Neuron (in vitro differentiated cells): ENCODE results near the gene CCDC54.
"Not testable (repeated sequence)": the region's sequence is repeated elsewhere in the genome, so short reads cannot be mapped to it uniquely, and the experiment has no call there.

Experiments used
- H2AFZ ChIP-seq: one replicate; pipeline ENCODE4 v1.6.1; 2013; ENCODE audit warnings: low read depth, mild to moderate bottlenecking, inconsistent platforms, low read length, moderate library complexity
- H3K27me3 ChIP-seq: one replicate; pipeline ENCODE4 v1.6.1; 2013; ENCODE audit warnings: low read length; ENCODE audit not compliant: insufficient read depth
- H3K36me3 ChIP-seq: one replicate; pipeline ENCODE4 v1.6.1; 2013; ENCODE audit warnings: low read length; ENCODE audit not compliant: insufficient read depth
- H3K4me1 ChIP-seq: one replicate; pipeline ENCODE4 v1.6.1; 2013; ENCODE audit warnings: low read length; ENCODE audit not compliant: insufficient read depth
- H3K4me3 ChIP-seq: 2 replicates; pipeline ENCODE4 v1.5.1; 2013; ENCODE audit warnings: mild to moderate bottlenecking, low read length, moderate library complexity
- H3K9me3 ChIP-seq: one replicate; pipeline ENCODE4 v1.6.1; 2013; ENCODE audit warnings: low read length

Gene CCDC54

DNA sequence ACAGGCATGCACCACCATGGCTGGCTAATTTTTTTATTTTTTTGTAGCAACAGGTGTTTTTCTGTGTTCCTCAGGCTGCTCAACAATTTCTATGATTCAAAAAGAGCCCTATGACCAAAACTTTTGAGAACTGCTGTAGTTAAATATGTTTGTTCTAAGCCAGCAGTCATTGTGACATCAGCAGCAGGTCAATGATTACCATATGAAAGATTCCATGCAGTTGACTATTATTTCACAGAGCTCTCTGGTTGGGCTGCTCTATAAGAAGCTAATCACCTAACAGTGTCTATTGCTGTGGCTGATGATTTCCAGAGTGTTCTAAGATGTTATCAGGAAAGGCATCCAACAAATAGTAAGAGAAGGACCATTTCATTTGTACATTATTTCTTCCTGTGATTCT is at the start of gene CCDC54:
Gene CCDC54, plus strand, starts transcription at position 289 of the 400 bp plus-strand sequence. CDS start 149 bp downstream, outside the sequence.
- Histone ChIP-seq H3K36me3 (no peaks in the 10 kb centered on the region), H2AFZ (no peak within 1 kb of the TSS), H3K27me3 (no peaks in the 10 kb centered on the region), H3K9me3 (no peaks in the 10 kb centered on the region), H3K4me3 (no peak within 1 kb of the TSS), H3K4me1 (no peaks in the 10 kb centered on the region)

DNA sequence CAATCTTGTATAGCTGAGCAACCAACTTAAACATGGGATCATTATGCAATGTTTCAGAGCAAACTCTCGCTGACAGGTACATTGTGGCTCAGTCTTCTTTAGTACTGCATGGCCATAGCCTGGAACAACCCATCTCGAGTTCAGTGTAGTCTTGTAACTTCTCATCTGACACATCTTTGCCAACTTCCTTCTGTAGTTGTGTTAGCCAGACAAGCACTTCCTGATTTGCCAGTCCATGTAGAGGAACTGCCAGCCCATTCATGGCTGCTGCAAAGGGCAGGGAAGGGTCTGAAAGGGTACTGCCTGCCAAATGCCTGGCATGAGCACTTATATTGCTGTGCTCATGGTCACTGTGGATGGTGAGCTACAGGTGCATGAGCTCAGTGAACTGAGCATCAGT is 49.2 kb upstream of the CCDC54 start:
- H2AFZ ChIP-seq = no peak overlapping the region
- no peaks in the 10 kb centered on the region for H3K36me3 ChIP-seq
- no peak overlapping the region for H3K4me3 ChIP-seq
- H3K4me1 ChIP-seq = no peaks in the 10 kb centered on the region
- no peaks in the 10 kb centered on the region for H3K9me3 ChIP-seq
- no peaks in the 10 kb centered on the region for H3K27me3 ChIP-seq

- no peak overlapping the region for H2AFZ ChIP-seq
- no peaks in the 10 kb centered on the region for H3K4me1 ChIP-seq
- H3K9me3 ChIP-seq = no peaks in the 10 kb centered on the region
- no peaks in the 10 kb centered on the region for H3K27me3 ChIP-seq
- H3K4me3 ChIP-seq = no peak overlapping the region
- no peaks in the 10 kb centered on the region for H3K36me3 ChIP-seq
These were observed 48.2 kb upstream of the CCDC54 start for GRCh38 chr3:107329088-107329487.

DNA sequence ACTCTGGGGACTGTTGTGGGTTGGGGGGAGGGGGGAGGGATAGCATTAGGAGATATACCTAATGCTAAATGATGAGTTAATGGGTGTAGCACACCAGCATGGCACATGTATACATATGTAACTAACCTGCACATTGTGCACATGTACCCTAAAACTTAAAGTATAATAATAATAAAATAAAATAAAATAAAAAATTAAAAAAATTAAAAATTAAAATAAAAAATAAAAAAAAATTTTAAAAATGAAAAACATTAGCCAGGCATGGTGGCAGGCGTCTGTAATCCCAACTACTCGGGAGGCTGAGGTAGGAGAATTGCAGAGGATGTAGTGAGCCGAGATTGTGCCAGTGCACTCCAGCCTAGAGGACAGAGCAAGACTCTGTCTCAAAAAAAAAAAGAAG is 37.5 kb upstream of the CCDC54 start:
- H3K4me1 ChIP-seq, H3K36me3 ChIP-seq, H2AFZ ChIP-seq, H3K9me3 ChIP-seq, H3K4me3 ChIP-seq: not testable (repeated sequence)
- peaks cover 16% of the 10 kb centered on the region for H3K27me3 ChIP-seq

DNA sequence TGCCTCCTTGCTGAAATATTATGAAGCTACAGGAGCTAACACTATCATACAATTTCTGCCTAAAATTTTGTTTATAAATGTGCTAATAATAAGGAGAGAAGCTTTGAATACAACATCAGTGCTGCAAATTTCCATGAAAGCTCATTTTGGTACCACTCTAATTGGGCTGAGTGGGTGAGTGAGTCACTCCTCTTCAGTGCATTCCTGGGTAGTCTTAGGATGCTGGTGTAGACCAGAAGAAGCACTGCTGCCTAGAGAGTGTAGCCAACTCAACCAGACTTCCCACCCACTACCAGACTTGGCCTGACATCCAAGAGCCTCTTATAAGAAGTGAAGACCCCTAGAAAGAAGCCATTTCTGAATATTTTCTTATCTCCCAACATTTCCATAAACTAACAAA is 32.5 kb upstream of the CCDC54 start:
- no peak overlapping the region for H3K4me3 ChIP-seq
- H3K9me3 ChIP-seq = peaks cover 2% of the 10 kb centered on the region
- no peaks in the 10 kb centered on the region for H3K36me3 ChIP-seq
- H3K27me3 ChIP-seq = peaks cover 22% of the 10 kb centered on the region
- H2AFZ ChIP-seq = no peak overlapping the region
- peaks cover 5% of the 10 kb centered on the region for H3K4me1 ChIP-seq

- Histone ChIP-seq H2AFZ (no peak overlapping the region), H3K36me3 (no peaks in the 10 kb centered on the region), H3K9me3 (peaks cover 3% of the 10 kb centered on the region), H3K4me1 (peaks cover 5% of the 10 kb centered on the region), H3K27me3 (peaks cover 22% of the 10 kb centered on the region), H3K4me3 (no peak overlapping the region)
These were observed 31.3 kb upstream of the CCDC54 start for GRCh38 chr3:107345822-107346405.

- no peak overlapping the region for H2AFZ ChIP-seq
- H3K4me3 ChIP-seq = no peak overlapping the region
- H3K36me3 ChIP-seq = no peaks in the 10 kb centered on the region
- peaks cover 5% of the 10 kb centered on the region for H3K4me1 ChIP-seq
- H3K9me3 ChIP-seq = peaks cover 3% of the 10 kb centered on the region
- H3K27me3 ChIP-seq = peaks cover 22% of the 10 kb centered on the region
These were observed 30.7 kb upstream of the CCDC54 start for GRCh38 chr3:107346564-107346963.

GRCh38 chr3:107347751-107348150 is 29.5 kb upstream of the CCDC54 start:
- Histone ChIP-seq H2AFZ (no peak overlapping the region), H3K4me3 (no peak overlapping the region), H3K9me3 (peaks cover 3% of the 10 kb centered on the region), H3K4me1 (peaks cover 5% of the 10 kb centered on the region), H3K27me3 (peaks cover 22% of the 10 kb centered on the region), H3K36me3 (no peaks in the 10 kb centered on the region)

- Histone ChIP-seq H2AFZ (no peak overlapping the region), H3K36me3 (no peaks in the 10 kb centered on the region), H3K4me3 (no peak overlapping the region), H3K9me3 (no peaks in the 10 kb centered on the region), H3K27me3 (no peaks in the 10 kb centered on the region), H3K4me1 (no peaks in the 10 kb centered on the region)
These were observed 20.5 kb upstream of the CCDC54 start for GRCh38 chr3:107356706-107357105.

DNA sequence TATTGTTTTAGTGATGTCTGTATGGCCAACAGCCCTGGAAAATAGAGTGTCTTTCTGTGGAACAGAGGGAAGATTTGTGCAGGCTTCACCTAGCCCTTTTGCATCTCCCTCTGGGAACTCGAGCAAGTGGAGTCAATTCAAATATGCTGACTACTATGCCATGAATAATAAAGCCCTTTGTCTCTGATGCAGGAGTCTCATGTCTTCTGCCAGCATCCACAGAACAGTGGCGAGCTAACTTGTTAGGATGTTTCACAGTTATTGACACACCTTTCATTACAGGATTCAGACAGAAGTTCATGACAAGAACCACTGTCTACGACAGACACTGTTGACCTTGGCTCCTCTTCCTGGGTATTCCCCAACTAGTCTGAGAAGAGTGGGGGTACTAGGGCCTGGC is 15.6 kb upstream of the CCDC54 start:
- no peaks in the 10 kb centered on the region for H3K27me3 ChIP-seq
- H3K4me3 ChIP-seq = no peak overlapping the region

DNA sequence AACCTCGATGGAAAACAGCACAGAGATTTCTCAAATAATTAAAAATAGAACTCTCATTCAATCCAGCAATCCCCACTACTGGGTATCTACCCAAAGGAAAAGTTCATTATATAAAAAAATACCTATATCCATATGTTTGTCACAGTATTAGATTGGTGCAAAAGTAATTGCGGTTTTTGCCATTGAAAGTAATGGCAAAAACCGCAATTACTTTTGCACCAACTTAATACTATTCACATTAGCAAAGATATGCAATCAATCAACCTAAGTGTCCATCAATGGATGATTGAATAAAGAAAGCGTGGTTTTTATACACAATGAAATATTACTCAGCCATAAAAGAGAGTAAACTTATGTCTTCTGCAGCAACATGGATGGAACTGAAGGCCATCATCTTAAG is 12.2 kb upstream of the CCDC54 start:
- H3K27me3 ChIP-seq = no peaks in the 10 kb centered on the region
- no peaks in the 10 kb centered on the region for H3K9me3 ChIP-seq
- no peak overlapping the region for H3K4me3 ChIP-seq
- H2AFZ ChIP-seq = no peak overlapping the region
- H3K4me1 ChIP-seq = no peaks in the 10 kb centered on the region
- no peaks in the 10 kb centered on the region for H3K36me3 ChIP-seq

More for the DNA sequence above, 15.6 kb upstream of the CCDC54 start:
- H3K9me3 ChIP-seq = no peaks in the 10 kb centered on the region
- H3K4me1 ChIP-seq = no peaks in the 10 kb centered on the region
- H2AFZ ChIP-seq = no peak overlapping the region
- H3K36me3 ChIP-seq = no peaks in the 10 kb centered on the region

GRCh38 chr3:107366766-107367165 is 10.5 kb upstream of the CCDC54 start:
- Histone ChIP-seq H3K4me3 (no peak overlapping the region), H3K36me3 (no peaks in the 10 kb centered on the region), H3K4me1 (no peaks in the 10 kb centered on the region), H2AFZ (no peak overlapping the region), H3K27me3 (no peaks in the 10 kb centered on the region), H3K9me3 (no peaks in the 10 kb centered on the region)

GRCh38 chr3:107367353-107367752 is 9.9 kb upstream of the CCDC54 start:
- no peak overlapping the region for H3K4me3 ChIP-seq
- H3K9me3 ChIP-seq = no peaks in the 10 kb centered on the region
- no peaks in the 10 kb centered on the region for H3K4me1 ChIP-seq
- no peak overlapping the region for H2AFZ ChIP-seq
- H3K27me3 ChIP-seq = no peaks in the 10 kb centered on the region
- H3K36me3 ChIP-seq = no peaks in the 10 kb centered on the region

DNA sequence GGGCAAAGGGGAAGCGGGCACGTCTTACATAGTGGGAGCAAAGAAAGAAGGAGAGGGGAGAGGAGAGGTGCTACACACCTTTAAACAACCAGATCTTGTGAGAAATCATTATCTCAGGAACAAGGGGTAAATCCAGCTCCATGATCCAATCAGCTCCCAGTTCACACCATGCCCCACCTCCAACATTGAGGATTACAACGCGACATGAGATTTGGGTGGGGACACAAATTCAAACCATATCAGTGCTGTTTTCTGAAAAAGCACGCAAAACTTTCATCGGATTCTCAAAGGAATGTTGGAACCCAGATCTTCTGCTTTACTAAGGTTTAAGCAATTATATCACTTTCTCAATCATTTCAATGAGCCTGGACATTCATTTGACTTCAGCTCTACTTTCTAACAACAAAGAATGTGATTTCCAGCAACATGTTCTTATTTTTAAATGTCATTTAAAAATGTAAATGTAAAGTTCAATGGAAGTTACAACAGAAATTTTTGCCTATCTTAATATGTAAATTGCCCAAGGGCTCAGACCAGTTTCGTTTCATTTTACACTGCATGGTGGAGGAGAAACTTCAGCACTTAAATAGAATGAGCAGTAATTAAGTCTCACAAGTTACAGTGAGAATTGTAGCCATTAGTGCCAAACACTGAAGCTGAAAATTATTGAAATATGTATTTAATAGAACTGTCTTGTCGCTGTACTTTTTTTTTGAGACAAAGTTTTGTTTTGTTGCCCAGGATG is 8.4 kb upstream of the CCDC54 start:
- no peak overlapping the region for H3K4me3 ChIP-seq
- H3K4me1 ChIP-seq = no peaks in the 10 kb centered on the region
- no peaks in the 10 kb centered on the region for H3K9me3 ChIP-seq
- H3K36me3 ChIP-seq = no peaks in the 10 kb centered on the region
- no peaks in the 10 kb centered on the region for H3K27me3 ChIP-seq
- no peak overlapping the region for H2AFZ ChIP-seq
